DMS 273 (cell line): Measurements from ENCODE around the gene AKIRIN2.
"Not testable (repeated sequence)": the region's sequence is repeated elsewhere in the genome, so short reads cannot be mapped to it uniquely, and the experiment has no call there.

Experiments
- DNase-seq: peaks from one replicate; lab custom pipeline; 2025; ENCODE audit not compliant: unreplicated experiment; lab: John Stamatoyannopoulos, UW

AKIRIN2 gene

DNA sequence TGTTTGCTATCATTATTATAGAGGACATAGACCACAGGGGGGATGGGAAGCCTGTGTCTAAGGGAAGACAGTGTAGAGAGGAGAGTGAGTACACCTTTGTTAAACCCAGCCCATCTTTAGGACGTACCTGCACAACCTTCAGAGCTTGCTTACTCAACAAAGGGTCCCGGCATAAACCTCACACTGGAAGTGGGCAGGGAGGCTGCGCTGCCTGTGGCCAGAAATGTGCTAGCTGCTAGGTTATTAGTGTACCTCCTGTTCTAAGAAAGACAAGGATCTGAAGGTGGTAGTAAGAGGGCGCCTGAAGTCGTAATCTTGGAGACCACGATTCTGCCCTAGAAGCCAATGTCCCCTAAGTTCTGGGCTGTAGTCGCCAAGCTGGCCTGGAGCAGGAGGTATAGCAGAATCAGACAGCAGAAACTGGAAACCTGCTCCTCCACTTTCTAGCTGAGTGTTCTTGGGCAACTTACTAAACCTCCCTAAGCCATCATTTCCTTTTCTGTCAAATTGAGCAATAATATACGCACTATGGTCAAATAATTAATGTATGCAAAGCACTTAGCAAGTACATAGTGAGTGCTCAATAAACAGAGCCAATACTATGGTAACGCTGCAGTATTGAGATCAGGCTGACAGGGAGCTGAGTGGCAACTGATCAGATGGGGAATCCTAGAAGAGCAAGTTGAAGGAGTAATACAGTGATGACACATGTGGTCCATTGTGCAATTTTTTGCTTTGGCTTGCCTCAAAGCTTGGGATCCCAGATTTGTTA, 16.8 kb upstream of the AKIRIN2 start:
- DNase-seq: no peak

- no peak for DNase-seq
Measured at GRCh38 chr6:87716928-87717614, 15.0 kb upstream of the AKIRIN2 start.

DNA sequence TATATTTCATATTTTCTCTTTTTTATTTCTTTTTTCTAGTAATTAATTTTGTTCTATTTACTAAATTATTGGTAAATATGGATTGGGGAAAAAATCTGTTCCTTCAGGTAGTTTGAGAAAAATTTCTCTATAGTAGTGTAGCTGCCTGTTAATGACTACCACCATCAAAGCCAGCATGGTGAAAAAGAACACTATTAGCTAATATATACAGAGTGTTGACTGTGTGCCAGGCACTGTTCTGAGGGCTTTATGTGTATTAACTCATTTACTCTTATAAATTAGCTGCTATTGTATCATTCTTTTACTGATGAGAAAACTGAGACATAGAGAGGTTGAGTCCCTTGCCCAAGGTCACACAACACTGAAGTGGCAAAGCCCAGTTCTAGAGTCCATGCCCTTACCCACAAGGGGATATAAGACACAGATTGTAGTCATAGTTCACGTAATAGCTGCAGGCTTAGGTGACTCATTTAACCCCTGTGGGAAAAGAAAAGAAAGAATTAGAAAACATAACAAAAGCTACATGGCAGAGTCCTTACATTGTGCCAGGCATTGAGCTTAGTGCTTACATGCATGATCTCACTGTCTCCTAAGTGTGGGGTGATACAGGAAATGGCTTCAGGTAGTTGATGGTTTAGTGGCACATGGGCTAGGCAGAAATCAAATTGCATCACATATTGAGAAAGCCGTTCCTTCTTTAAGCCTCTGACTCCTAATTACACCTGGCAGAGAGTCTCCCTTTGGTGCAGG, 12.2 kb upstream of the AKIRIN2 start:
- no peak for DNase-seq

- not testable (repeated sequence) for DNase-seq
Measured at GRCh38 chr6:87712713-87713112, 10.7 kb upstream of the AKIRIN2 start.

- DNase-seq: no peak
Measured at GRCh38 chr6:87710090-87710489, 8.1 kb upstream of the AKIRIN2 start.

DNA sequence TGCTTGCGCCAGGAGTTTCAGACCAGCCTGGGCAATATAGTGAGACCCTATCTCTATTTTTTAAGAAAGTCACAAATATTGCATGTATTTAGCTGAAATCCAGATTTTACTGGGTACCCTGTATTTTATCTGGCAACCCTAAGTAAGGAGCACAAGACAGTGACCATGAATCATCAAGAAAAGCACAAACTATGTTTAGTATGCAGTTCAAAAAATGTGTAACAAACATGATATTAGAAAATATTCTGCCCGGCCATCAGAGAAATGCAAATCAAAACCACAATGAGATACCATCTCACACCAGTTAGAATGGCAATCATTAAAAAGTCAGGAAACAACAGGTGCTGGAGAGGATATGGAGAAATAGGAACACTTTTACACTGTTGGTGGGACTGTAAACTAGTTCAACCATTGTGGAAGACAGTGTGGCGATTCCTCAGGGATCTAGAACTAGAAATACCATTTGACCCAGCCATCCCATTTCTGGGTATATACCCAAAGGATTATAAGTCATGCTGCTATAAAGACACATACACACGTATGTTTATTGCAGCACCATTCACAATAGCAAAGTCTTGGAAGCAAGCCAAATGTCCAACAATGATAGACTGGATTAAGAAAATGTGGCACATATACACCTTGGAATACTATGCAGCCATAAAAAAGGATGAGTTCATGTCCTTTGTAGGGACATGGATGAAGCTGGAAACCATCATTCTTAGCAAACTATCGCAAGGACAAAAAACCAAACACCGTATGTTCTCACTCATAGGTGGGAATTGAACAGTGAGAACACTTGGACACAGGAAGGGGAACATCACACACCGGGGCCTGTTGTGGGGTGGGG, 6.8 kb upstream of the AKIRIN2 start:
- not testable (repeated sequence) for DNase-seq

- no peak for DNase-seq
Measured at GRCh38 chr6:87706187-87706966, 4.3 kb upstream of the AKIRIN2 start.

DNA sequence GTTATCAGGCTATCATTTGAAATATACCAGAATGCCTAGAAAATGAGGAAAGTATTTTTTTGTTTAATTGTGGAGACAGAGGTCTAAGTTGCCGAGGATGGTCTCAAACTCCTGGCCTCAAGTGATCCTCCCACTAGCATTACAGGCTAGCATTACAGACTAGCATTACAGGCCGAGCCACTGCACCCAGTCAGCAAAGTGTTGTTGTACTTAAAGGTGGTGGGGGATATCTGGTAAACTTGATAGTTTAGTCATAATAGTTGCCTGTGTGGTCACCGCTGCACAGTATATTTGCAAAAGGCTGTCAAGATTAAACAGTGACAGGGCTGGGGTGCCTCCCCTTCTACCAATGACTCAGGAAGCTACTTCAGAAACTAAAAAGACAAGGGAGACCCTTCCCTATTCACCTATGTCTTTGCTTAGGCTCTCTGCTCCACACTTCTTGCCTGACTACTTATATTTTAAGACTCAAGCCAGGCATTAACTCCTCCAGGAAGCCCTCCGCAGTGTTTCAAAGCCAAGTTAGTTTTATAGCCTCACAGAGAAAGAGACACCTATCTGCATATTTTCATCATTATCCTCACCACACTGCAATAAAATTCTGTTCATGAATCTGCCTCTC, 3.1 kb upstream of the AKIRIN2 start:
- no peak for DNase-seq

DNA sequence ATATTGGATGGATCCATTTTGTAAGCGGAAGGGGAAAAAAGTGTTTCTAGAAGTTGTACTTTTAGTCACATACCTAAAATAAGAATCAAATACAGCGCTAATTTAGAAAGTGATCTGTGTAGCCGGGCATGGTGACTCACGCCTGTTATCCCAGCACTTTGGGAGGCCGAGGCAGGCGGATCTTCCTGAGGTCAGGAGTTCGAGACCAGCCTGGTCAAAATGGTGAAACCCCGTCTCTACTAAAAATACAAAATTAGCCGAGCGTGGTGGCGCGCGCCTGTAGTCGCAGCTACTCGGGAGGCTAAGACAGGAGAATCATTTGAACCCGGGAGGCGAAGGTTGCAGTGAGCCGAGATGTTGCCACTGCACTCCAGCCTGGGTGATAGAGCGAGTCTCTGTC, 1.0 kb upstream of the AKIRIN2 start:
- not testable (repeated sequence) for DNase-seq

- DNase-seq: peak; percentile 65
Measured at GRCh38 chr6:87702589-87702945, 534 bp upstream of the AKIRIN2 start.

GRCh38 chr6:87701344-87701675, 723 bp downstream of the AKIRIN2 start:
- no peak for DNase-seq

DNA sequence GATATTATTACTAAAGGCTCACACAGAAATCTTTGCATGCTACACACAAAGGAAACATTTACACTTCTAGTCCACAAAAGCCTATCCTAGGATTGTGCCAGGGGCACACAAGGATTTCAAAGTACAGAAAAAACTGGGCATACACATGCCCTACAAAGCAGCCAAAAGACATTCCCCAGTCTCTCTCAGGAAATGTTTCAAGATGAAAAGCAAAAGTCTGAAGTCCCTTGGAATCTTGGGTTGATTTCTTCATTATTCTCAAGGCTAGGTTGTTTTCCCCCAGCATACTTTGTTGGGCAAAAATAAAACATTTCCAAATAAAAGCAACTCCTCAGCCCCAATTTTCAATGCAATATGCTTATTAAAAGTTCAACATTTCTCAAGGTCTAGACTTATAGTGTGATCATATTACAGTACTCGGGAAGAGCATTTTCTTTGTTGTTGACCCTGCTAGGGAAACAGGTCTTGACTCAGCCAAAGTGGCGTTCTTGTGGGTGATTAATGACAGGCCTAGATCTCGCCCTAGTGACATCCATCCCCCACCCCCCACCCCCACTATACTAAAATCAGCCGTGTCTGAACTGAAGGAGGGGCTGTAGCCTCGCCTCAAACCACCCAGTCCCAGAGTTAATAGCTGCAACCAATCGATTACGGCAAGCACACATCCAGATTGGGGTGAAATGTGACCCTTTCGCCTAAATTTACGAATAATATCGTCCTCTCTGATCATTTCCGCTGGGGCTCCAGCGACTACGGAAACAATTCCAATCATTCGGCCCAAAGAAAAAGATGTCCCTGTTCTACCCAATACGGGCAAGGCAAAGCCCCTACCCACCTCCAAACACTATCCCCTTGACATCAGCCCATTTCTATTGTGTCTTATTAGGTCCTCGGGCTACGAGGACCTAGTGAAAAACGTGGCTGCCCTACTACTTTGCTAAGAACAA, 1.4 kb downstream of the AKIRIN2 start:
- DNase-seq: peak; percentile 69

DNA sequence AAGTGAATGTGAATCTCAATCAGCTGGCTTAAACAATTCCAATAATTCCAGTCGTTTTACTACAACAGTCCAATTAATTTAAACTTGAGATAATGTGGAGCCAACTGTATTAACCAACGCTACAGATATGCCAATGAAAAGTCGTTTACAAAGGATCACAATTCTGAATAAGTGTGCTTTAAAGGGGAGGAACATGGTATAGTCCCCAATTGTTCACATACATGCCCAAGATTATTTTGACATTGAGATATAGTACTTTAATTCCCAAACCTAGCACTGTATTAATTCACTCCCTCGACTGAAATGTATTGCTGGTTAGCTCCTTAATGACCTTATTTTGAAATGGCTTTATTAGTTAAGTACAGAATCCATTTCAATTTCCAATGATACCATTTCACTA, 2.5 kb downstream of the AKIRIN2 start:
- no peak for DNase-seq

- no peak for DNase-seq
Measured at GRCh38 chr6:87698547-87699006, 3.5 kb downstream of the AKIRIN2 start.

- DNase-seq: peak; percentile 70
Measured at GRCh38 chr6:87697581-87698546, 4.2 kb downstream of the AKIRIN2 start.

DNA sequence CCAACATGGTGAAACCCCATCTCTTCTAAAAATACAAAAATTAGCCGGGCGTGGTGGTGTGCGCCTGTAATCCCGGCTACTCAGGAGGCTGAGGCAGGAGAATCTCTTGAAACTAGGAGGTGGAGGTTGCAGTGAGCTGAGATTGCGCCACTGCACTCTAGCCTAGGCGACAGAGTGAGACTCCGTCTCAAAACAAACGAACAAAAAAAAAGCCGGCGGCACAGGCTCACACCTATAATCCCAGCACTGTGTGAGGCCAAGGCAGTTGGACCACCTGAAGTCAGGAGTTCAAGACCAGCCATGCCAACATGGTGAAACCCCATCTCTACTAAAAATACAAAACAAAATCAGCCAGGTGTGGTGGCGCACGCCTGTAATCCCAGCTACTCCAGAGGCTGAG, 5.2 kb downstream of the AKIRIN2 start:
- DNase-seq: not testable (repeated sequence)

- DNase-seq: no peak
Measured at GRCh38 chr6:87692086-87692485, 9.9 kb downstream of the AKIRIN2 start.

GRCh38 chr6:87690441-87690840, 11.6 kb downstream of the AKIRIN2 start:
- DNase-seq: no peak
